Measurements from ENCODE around the gene MCF2L.

DNA sequence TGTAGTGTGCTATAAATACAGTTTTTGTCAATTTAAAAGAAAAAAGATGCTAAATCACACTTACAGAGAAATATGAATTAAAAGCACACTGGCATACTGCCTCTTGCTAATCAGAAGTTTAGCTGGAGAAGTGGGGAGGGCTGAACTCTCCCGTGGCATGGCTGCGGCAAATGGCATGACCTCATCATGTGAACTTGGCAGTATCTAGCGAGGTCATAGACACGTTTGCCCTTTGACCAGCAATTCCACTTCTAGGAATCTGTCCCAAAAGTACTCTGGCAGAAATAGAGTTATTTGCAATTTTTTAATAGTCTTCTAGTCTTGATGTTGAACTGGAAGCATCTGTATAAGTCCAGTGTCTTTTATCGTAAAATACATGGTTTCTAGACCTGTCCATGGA lies 42.0 kb upstream of the MCF2L start:
- TF ChIP-seq, protein P1, sequence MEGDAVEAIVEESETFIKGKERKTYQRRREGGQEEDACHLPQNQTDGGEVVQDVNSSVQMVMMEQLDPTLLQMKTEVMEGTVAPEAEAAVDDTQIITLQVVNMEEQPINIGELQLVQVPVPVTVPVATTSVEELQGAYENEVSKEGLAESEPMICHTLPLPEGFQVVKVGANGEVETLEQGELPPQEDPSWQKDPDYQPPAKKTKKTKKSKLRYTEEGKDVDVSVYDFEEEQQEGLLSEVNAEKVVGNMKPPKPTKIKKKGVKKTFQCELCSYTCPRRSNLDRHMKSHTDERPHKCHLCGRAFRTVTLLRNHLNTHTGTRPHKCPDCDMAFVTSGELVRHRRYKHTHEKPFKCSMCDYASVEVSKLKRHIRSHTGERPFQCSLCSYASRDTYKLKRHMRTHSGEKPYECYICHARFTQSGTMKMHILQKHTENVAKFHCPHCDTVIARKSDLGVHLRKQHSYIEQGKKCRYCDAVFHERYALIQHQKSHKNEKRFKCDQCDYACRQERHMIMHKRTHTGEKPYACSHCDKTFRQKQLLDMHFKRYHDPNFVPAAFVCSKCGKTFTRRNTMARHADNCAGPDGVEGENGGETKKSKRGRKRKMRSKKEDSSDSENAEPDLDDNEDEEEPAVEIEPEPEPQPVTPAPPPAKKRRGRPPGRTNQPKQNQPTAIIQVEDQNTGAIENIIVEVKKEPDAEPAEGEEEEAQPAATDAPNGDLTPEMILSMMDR (IDR thresholded peaks at IDR 0.05), result no peak
- no peak for TF ChIP-seq POLR2A (IDR thresholded peaks at IDR 0.05)
